B cell (primary cell): ENCODE results near the gene ESRRA. TPM values are rescaled to one million over a fixed set of nuclear protein-coding genes. Genes with fewer than 3 reads are reported as not detected.

ENCODE experiments used
- ATAC-seq: fragments of 200-7000 bp; cut with Tn5 transposase; one replicate; pipeline ENCODE4 v1.10.0; 2021; ENCODE audit warnings: low read depth, mild to moderate bottlenecking, moderate number of reproducible peaks, moderate library complexity
- CTCF ChIA-PET: fragments of 350-600 bp; sonication (Branson Sonifier 250); formaldehyde crosslinking; loops from one replicate; lab custom pipeline; 2021; ENCODE audit warnings: antibody characterized with exemption, inconsistent platforms; lab: Charles Lee
- POLR2A ChIA-PET: fragments of 350-600 bp; sonication (Branson Sonifier 250); formaldehyde crosslinking; loops from one replicate; lab custom pipeline; 2021; ENCODE audit warnings: antibody characterized with exemption; lab: Charles Lee
- DNase-seq: peaks from one replicate; pipeline ENCODE4 v3.0.0; 2013
- H2AFZ ChIP-seq: 2 replicates; pipeline ENCODE4 v1.6.1; 2012; ENCODE audit warnings: mild to moderate bottlenecking, low read depth, low read length; ENCODE audit not compliant: insufficient read depth, poor library complexity, severe bottlenecking
- H3K27ac ChIP-seq, 2 donors: 1 replicate in 1 of 2; 2 replicates in 1 of 2; pipeline ENCODE4 v1.5.1; 2012 to 2013; ENCODE audit warnings: low read length in 2 of 2, mild to moderate bottlenecking in 2 of 2, moderate library complexity in 1 of 2
- H3K27me3 ChIP-seq, 4 experiments: fragments of 200-600 bp in 1 of 4; sonication (generic) in 1 of 4; replicated peaks in 1 of 4; 1 replicate in 2 of 4; 2 replicates in 2 of 4; pipeline versions ENCODE4 v1.6.1 to v1.7.0; 2013 to 2016; ENCODE audit warnings: low read length in 3 of 4, mild to moderate bottlenecking in 2 of 4, mixed read lengths in 1 of 4, moderate library complexity in 1 of 4; ENCODE audit not compliant: insufficient read depth in 4 of 4, control insufficient read depth in 3 of 4; ENCODE audit errors: control extremely low read depth in 1 of 4
- H3K36me3 ChIP-seq, 2 experiments: replicated peaks in 1 of 2; 1 replicate in 1 of 2; 2 replicates in 1 of 2; pipeline versions ENCODE4 v1.6.1 to v1.7.1; 2013; ENCODE audit warnings: low read length in 1 of 2; ENCODE audit not compliant: insufficient read depth in 2 of 2, control insufficient read depth in 1 of 2; ENCODE audit errors: control extremely low read depth in 1 of 2, extremely low read depth in 1 of 2
- H3K4me1 ChIP-seq, 2 donors: fragments of 200-600 bp in 1 of 2; sonication (generic) in 1 of 2; 1 replicate in 1 of 2; 2 replicates in 1 of 2; pipeline versions ENCODE4 v1.5.1 to v1.6.1; 2013 to 2017; ENCODE audit warnings: low read length in 2 of 2; ENCODE audit not compliant: control insufficient read depth in 2 of 2, insufficient read depth in 2 of 2
- H3K4me2 ChIP-seq: replicated peaks from 2 replicates; pipeline ENCODE3; 2012; ENCODE audit warnings: mild to moderate bottlenecking, low read depth, low read length; ENCODE audit not compliant: poor library complexity, severe bottlenecking
- H3K4me3 ChIP-seq, 5 experiments: fragments of 200-600 bp in 1 of 5; sonication (generic) in 1 of 5; 1 replicate in 3 of 5; 2 replicates in 2 of 5; pipeline versions ENCODE4 v1.5.1 to v1.7.0; 2011 to 2016; ENCODE audit warnings: low read length in 4 of 5, mild to moderate bottlenecking in 4 of 5, low read depth in 2 of 5, control low read depth in 1 of 5, moderate library complexity in 1 of 5; ENCODE audit not compliant: insufficient read depth in 1 of 5; ENCODE audit errors: control extremely low read depth in 1 of 5, extremely low read depth in 1 of 5
- H3K79me2 ChIP-seq: fragments of 200-600 bp; sonication (generic); one replicate; pipeline ENCODE4 v1.6.0; 2016; ENCODE audit warnings: low read length; ENCODE audit not compliant: control insufficient read depth, insufficient read depth
- H3K9ac ChIP-seq: fragments of 200-600 bp; sonication (generic); 2 replicates; pipeline ENCODE4 v1.6.1; 2017; ENCODE audit warnings: mild to moderate bottlenecking, low read length, moderate library complexity
- H3K9me3 ChIP-seq, 3 donors: one replicate each; pipeline versions ENCODE4 v1.6.1 to v1.7.1; 2013; ENCODE audit warnings: low read length in 2 of 3; ENCODE audit not compliant: control insufficient read depth in 2 of 3, insufficient read depth in 1 of 3; ENCODE audit errors: control extremely low read depth in 1 of 3
- H4K20me1 ChIP-seq: 2 replicates; pipeline ENCODE4 v1.6.0; 2012; ENCODE audit warnings: mild to moderate bottlenecking, low read length; ENCODE audit not compliant: insufficient read depth, control insufficient read depth, poor library complexity, severe bottlenecking
- H3K27ac Mint-ChIP-seq: one replicate; pipeline ENCODE4 v1.8.0; 2021; ENCODE audit warnings: mixed read lengths
- H3K27me3 Mint-ChIP-seq: one replicate; pipeline ENCODE4 v1.8.0; 2021; ENCODE audit warnings: mixed read lengths
- H3K4me1 Mint-ChIP-seq: one replicate; pipeline ENCODE4 v1.8.0; 2021; ENCODE audit warnings: mixed read lengths
- H3K4me3 Mint-ChIP-seq: one replicate; pipeline ENCODE4 v1.8.0; 2021; ENCODE audit warnings: mixed read lengths
- H3K9me3 Mint-ChIP-seq: one replicate; pipeline ENCODE4 v1.8.0; 2022; ENCODE audit warnings: mixed read lengths; ENCODE audit not compliant: insufficient read depth
- EZH2 ChIP-seq: IDR thresholded peaks from 2 replicates; pipeline ENCODE4 v1.6.1; 2012; ENCODE audit warnings: borderline replicate concordance, low read depth, mild to moderate bottlenecking, moderate library complexity, low read length; ENCODE audit not compliant: insufficient read depth, poor library complexity, severe bottlenecking
- WGBS: methylation state at CpG from one replicate; pipeline ENCODE4 v1.1.5; 2013; ENCODE audit warnings: missing lambda C conversion rate; ENCODE audit not compliant: insufficient coverage; 5-methylcytosine and 5-hydroxymethylcytosine counted together
- intact Hi-C: fragments of 100-400 bp; cut with micrococcal nuclease; formaldehyde crosslinking; loops from one replicate; pipeline ENCODE4 v1.10.0; 2022
- polyA plus RNA-seq: library from polyadenylated mRNA; depleted of rRNA; stranded (reverse); fragments of >200 nt; gene quantifications from 2 replicates; pipeline ENCODE4 v1.2.3, GENCODE V29; 2012
- total RNA-seq, 2 donors: library from RNA; stranded (reverse); fragments of 120-200 nt in 1 of 2; gene quantifications; 1 replicate in 1 of 2; 2 replicates in 1 of 2; pipeline versions ENCODE4 v1.2.3 to v1.2.4, GENCODE V29; 2013 to 2022
- TF ChIP-seq, protein P1 (sequence below): fragments of 200-600 bp; IDR thresholded peaks from one replicate; pipeline ENCODE4 v1.8.0; 2022; ENCODE audit warnings: antibody characterized with exemption, mild to moderate bottlenecking

The ESRRA gene
- total and polyA plus RNA-seq, 2 donors (not counting 1 experiment from before 2014, with no cell fraction given) = 16.3 to 39.6 TPM

DNA sequence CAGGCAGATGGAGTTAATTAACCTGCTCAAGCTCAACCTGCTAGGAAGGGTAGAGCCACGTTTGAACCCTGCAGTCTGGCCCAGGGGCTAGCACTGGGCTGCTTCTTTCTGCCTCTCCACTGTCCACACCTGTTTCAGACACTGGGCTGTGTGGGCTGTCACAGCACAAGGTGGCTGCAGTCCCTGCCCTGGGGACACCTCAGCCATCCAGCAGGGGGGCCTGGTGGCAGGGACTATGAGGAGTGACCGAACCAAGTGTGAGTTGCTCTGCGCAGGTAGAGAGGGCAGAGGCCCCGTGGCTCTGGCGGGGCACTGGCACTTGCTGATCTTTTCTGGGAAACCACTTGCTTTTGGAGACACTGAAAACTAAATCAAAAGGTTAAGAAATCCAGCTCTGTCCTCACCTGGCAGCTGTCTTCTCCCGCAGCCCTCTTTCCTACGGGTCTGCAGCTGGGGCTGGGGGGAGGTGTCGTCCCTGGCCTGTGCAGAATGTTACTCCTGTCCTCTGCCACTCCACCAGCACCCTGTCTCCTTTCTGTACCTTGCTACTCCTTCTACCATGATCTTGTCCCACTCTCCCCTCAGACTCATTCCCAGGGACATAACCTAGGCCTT, 26.6 kb upstream of the ESRRA start:
- 95% methylated on average over 5 of the region's 8 CpGs for WGBS
- ATAC-seq = no peak
- Histone ChIP-seq H3K4me2 (no peak overlapping the region), H3K79me2 (peaks cover 19% of the 10 kb centered on the region), H3K27me3 (no peaks in the 10 kb centered on the region), H3K9me3 (no peaks in the 10 kb centered on the region), H3K9ac (no peak overlapping the region), H3K4me3 (no peak overlapping the region), H4K20me1 (no peaks in the 10 kb centered on the region), H3K27ac (no peak overlapping the region), H2AFZ (no peak overlapping the region), H3K36me3 (peaks cover 0 to 19% of the 10 kb centered on the region in 2 experiments), H3K4me1 (peaks cover 0 to 3% of the 10 kb centered on the region in 2 donors)
- no peaks in the 10 kb centered on the region for H3K9me3 Mint-ChIP-seq
- peaks cover 5% of the 10 kb centered on the region for H3K4me1 Mint-ChIP-seq
- TF ChIP-seq, protein P1, sequence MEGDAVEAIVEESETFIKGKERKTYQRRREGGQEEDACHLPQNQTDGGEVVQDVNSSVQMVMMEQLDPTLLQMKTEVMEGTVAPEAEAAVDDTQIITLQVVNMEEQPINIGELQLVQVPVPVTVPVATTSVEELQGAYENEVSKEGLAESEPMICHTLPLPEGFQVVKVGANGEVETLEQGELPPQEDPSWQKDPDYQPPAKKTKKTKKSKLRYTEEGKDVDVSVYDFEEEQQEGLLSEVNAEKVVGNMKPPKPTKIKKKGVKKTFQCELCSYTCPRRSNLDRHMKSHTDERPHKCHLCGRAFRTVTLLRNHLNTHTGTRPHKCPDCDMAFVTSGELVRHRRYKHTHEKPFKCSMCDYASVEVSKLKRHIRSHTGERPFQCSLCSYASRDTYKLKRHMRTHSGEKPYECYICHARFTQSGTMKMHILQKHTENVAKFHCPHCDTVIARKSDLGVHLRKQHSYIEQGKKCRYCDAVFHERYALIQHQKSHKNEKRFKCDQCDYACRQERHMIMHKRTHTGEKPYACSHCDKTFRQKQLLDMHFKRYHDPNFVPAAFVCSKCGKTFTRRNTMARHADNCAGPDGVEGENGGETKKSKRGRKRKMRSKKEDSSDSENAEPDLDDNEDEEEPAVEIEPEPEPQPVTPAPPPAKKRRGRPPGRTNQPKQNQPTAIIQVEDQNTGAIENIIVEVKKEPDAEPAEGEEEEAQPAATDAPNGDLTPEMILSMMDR = no peak
- no peak for TF ChIP-seq EZH2
- intact Hi-C loops = no loop called here
- DNase-seq = no peak
- no peak overlapping the region for H3K27ac Mint-ChIP-seq
- no peak overlapping the region for H3K4me3 Mint-ChIP-seq
- H3K27me3 Mint-ChIP-seq = no peaks in the 10 kb centered on the region
- CTCF ChIA-PET = interaction anchor here (1.9 kb wide), 1 partner anchor 26 kb away, joined by 10 read pairs; the partner anchor contains the start of gene ESRRA
- POLR2A ChIA-PET = interaction anchor here (0.6 kb wide), 1 partner anchor 601 kb away, joined by 11 read pairs; no protein-coding TSS in a partner anchor

DNA sequence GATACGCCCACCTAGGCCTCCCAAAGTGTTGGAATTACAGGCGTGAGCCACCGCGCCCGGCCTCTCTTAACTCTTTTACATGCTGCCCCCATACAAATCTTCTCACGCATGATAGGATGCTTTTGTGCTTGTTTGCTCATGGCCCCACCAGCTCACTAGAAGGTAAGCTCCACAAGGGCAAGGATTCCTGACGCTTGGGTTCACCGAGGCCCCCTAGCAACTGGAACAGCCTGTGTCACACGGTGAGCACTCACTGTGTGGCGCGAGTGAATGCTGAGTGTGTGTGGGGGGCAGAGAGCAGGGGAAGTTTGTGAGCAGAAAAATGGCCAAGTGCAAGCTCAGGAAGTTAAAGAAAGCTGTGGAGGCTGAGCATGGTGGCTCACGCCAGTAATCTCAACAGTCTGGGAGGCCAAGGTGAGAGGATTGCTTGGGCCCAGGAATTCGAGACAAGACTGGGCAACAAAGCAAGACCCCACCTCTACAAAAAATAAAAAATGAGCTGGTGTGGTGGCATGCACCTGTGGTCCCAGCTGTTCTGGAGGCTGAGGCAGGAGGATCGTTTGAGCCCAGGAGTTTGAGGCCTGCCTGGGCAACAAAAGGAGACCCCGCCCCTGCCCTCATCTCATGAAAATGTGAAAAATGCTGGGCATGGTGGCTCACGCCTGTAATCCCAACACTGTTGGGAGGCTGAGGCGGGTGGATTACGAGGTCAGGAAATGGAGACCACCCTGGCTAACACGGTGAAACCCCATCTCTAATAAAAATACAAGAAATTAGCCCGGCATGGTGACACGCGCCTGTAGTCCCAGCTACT, 23.2 kb upstream of the ESRRA start:
- ChIA-PET POLR2A (interaction anchor here (5.7 kb wide), 1 partner anchor 12 kb away, joined by 67 read pairs; no protein-coding TSS in a partner anchor), CTCF (interaction anchor here (1.6 to 4.6 kb wide), 3 partner anchors 11 to 78 kb away, joined by 3 to 33 read pairs (median 8); no protein-coding TSS in a partner anchor)
- intact Hi-C loops = no loop called here
- Histone ChIP-seq H3K36me3 (peaks cover 0 to 13% of the 10 kb centered on the region in 2 experiments), H3K4me1 (peaks cover 13 to 18% of the 10 kb centered on the region in 2 donors), H3K9me3 (no peaks in the 10 kb centered on the region), H3K27me3 (no peaks in the 10 kb centered on the region), H3K4me3 (no peak overlapping the region), H3K79me2 (peaks cover 34% of the 10 kb centered on the region), H4K20me1 (peaks cover 3% of the 10 kb centered on the region), H3K27ac (no peak overlapping the region), H3K4me2 (no peak overlapping the region), H2AFZ (no peak overlapping the region), H3K9ac (no peak overlapping the region)
- Mint-ChIP-seq H3K4me3 (no peak overlapping the region), H3K9me3 (no peaks in the 10 kb centered on the region), H3K27ac (no peak overlapping the region), H3K27me3 (no peaks in the 10 kb centered on the region), H3K4me1 (peaks cover 20% of the 10 kb centered on the region)
- no peak for ATAC-seq
- no peak for DNase-seq
- TF ChIP-seq, protein P1 = no peak
- TF ChIP-seq EZH2 = no peak
- 100% methylated on average over 13 of the region's 22 CpGs for WGBS
